ENCODE data around the gene ATP13A5.

Gene ATP13A5

GRCh38 chr3:193387596-193387995 lies 9.0 kb upstream of the ATP13A5 start:
- no peaks in the 10 kb centered on the region for H3K79me2 ChIP-seq (ENCODE audit: low read length)
- no peak overlapping the region for H3K4me3 ChIP-seq (ENCODE audit: low read length)
- H3K27me3 ChIP-seq (ENCODE audit: low read depth, low read length), result 0 out of 2 replicates have a peak, but pooled peaks cover 6% of the 10 kb centered on the region
- no peak overlapping the region for H3K27ac ChIP-seq (ENCODE audit: low read length)
- H2AFZ ChIP-seq (ENCODE audit: low read depth, low read length), result no peak overlapping the region
- TF ChIP-seq, protein P1, sequence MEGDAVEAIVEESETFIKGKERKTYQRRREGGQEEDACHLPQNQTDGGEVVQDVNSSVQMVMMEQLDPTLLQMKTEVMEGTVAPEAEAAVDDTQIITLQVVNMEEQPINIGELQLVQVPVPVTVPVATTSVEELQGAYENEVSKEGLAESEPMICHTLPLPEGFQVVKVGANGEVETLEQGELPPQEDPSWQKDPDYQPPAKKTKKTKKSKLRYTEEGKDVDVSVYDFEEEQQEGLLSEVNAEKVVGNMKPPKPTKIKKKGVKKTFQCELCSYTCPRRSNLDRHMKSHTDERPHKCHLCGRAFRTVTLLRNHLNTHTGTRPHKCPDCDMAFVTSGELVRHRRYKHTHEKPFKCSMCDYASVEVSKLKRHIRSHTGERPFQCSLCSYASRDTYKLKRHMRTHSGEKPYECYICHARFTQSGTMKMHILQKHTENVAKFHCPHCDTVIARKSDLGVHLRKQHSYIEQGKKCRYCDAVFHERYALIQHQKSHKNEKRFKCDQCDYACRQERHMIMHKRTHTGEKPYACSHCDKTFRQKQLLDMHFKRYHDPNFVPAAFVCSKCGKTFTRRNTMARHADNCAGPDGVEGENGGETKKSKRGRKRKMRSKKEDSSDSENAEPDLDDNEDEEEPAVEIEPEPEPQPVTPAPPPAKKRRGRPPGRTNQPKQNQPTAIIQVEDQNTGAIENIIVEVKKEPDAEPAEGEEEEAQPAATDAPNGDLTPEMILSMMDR (IDR thresholded peaks at IDR 0.05; ENCODE audit: low read depth, low read length), result no peak
- no peak for TF ChIP-seq EZH2phosphoT487 (IDR thresholded peaks at IDR 0.05; ENCODE audit: low read depth)
- H3K9me3 ChIP-seq (ENCODE audit: insufficient read depth, low read length), result no peaks in the 10 kb centered on the region
- H4K20me1 ChIP-seq (ENCODE audit: insufficient read depth, low read length), result no peaks in the 10 kb centered on the region
- H3K4me1 ChIP-seq (ENCODE audit: low read length), result no peaks in the 10 kb centered on the region
- no peak overlapping the region for H3K4me2 ChIP-seq (ENCODE audit: low read length)
- H3K36me3 ChIP-seq (replicated peaks; ENCODE audit: low read depth, low read length), result no peaks in the 10 kb centered on the region
- H3K9ac ChIP-seq (ENCODE audit: low read length), result no peak overlapping the region

DNA sequence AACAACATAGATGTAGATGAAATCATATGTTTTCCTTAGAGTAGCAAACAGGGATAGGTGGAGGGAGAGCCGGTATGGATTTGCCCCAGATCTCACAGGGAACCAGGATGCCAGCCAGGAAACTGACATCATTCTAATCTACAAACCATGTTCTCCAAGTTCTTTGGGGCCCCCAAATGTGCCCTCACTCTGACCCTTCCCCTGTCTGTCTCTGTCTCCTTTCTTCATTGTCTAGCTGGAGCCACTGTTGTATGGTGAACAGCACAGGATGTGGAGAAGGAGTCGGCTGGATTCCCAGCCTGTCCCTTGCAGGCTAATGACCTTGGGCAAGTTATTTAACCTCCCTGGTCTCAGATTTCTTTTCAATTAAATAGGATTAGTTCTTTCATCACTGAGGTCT lies 962 bp downstream of the ATP13A5 start:
- Histone ChIP-seq H3K27me3 (ENCODE audit: low read depth, low read length) (peaks cover 12% of the 10 kb centered on the region; the same call in 1 of the 2 replicates), H4K20me1 (ENCODE audit: insufficient read depth, low read length) (no peaks in the 10 kb centered on the region), H3K4me2 (ENCODE audit: low read length) (no peak overlapping the region), H3K27ac (ENCODE audit: low read length) (no peak overlapping the region), H3K9me3 (ENCODE audit: insufficient read depth, low read length) (no peaks in the 10 kb centered on the region), H3K9ac (ENCODE audit: low read length) (no peak overlapping the region), H3K4me3 (ENCODE audit: low read length) (no peak overlapping the region), H3K79me2 (ENCODE audit: low read length) (no peaks in the 10 kb centered on the region), H3K36me3 (replicated peaks; ENCODE audit: low read depth, low read length) (no peaks in the 10 kb centered on the region), H3K4me1 (ENCODE audit: low read length) (peaks cover 12% of the 10 kb centered on the region), H2AFZ (ENCODE audit: low read depth, low read length) (no peak overlapping the region)
- TF ChIP-seq, protein P1 (IDR thresholded peaks at IDR 0.05; ENCODE audit: low read depth, low read length), result no peak
- no peak for TF ChIP-seq EZH2phosphoT487 (IDR thresholded peaks at IDR 0.05; ENCODE audit: low read depth)

GRCh38 chr3:193375614-193376013 lies 2.9 kb downstream of the ATP13A5 start:
- H3K9me3 ChIP-seq (ENCODE audit: insufficient read depth, low read length), result no peaks in the 10 kb centered on the region
- H2AFZ ChIP-seq (ENCODE audit: low read depth, low read length), result no peak overlapping the region
- no peak overlapping the region for H3K9ac ChIP-seq (ENCODE audit: low read length)
- H3K27ac ChIP-seq (ENCODE audit: low read length), result no peak overlapping the region
- H4K20me1 ChIP-seq (ENCODE audit: insufficient read depth, low read length), result no peaks in the 10 kb centered on the region
- H3K4me3 ChIP-seq (ENCODE audit: low read length), result no peak overlapping the region
- TF ChIP-seq EZH2phosphoT487 (IDR thresholded peaks at IDR 0.05; ENCODE audit: low read depth), result no peak
- TF ChIP-seq, protein P1 (IDR thresholded peaks at IDR 0.05; ENCODE audit: low read depth, low read length), result no peak
- no peak overlapping the region for H3K4me2 ChIP-seq (ENCODE audit: low read length)
- no peaks in the 10 kb centered on the region for H3K79me2 ChIP-seq (ENCODE audit: low read length)
- H3K27me3 ChIP-seq (ENCODE audit: low read depth, low read length), result peaks cover 12% of the 10 kb centered on the region; the same call in 1 of the 2 replicates
- H3K4me1 ChIP-seq (ENCODE audit: low read length), result peaks cover 31% of the 10 kb centered on the region
- H3K36me3 ChIP-seq (replicated peaks; ENCODE audit: low read depth, low read length), result no peaks in the 10 kb centered on the region

- Histone ChIP-seq H4K20me1 (ENCODE audit: insufficient read depth, low read length) (no peaks in the 10 kb centered on the region), H3K9ac (ENCODE audit: low read length) (no peak overlapping the region), H3K9me3 (ENCODE audit: insufficient read depth, low read length) (no peaks in the 10 kb centered on the region), H3K4me1 (ENCODE audit: low read length) (peaks cover 35% of the 10 kb centered on the region), H2AFZ (ENCODE audit: low read depth, low read length) (no peak overlapping the region), H3K36me3 (replicated peaks; ENCODE audit: low read depth, low read length) (no peaks in the 10 kb centered on the region), H3K4me2 (ENCODE audit: low read length) (peak overlapping the region; percentile 29), H3K27me3 (ENCODE audit: low read depth, low read length) (no peaks in the 10 kb centered on the region), H3K4me3 (ENCODE audit: low read length) (no peak overlapping the region), H3K79me2 (ENCODE audit: low read length) (no peaks in the 10 kb centered on the region), H3K27ac (ENCODE audit: low read length) (no peak overlapping the region)
- no peak for TF ChIP-seq EZH2phosphoT487 (IDR thresholded peaks at IDR 0.05; ENCODE audit: low read depth)
- TF ChIP-seq, protein P1 (IDR thresholded peaks at IDR 0.05; ENCODE audit: low read depth, low read length), result no peak
Observed at GRCh38 chr3:193372783-193373182, 5.8 kb downstream of the ATP13A5 start.
